C4-2B (cell line): ENCODE data around the gene CLDN2.
"Not testable (repeated sequence)": the region's sequence is repeated elsewhere in the genome, so short reads cannot be mapped to it uniquely, and the experiment has no call there.

Experiments used
- H3K27ac ChIP-seq: fragments of 450-650 bp; 2 replicates; pipeline ENCODE4 v1.5.1; 2017
- ZFX ChIP-seq: fragments of 450-650 bp; IDR thresholded peaks from 2 replicates; pipeline ENCODE4 v1.6.1; 2017
- TF ChIP-seq, protein P1 (sequence below): fragments of 450-650 bp; conservative IDR thresholded peaks from 2 replicates; pipeline ENCODE4 v1.5.1; 2017; ENCODE audit warnings: mild to moderate bottlenecking

Gene CLDN2, protein sequence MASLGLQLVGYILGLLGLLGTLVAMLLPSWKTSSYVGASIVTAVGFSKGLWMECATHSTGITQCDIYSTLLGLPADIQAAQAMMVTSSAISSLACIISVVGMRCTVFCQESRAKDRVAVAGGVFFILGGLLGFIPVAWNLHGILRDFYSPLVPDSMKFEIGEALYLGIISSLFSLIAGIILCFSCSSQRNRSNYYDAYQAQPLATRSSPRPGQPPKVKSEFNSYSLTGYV

DNA sequence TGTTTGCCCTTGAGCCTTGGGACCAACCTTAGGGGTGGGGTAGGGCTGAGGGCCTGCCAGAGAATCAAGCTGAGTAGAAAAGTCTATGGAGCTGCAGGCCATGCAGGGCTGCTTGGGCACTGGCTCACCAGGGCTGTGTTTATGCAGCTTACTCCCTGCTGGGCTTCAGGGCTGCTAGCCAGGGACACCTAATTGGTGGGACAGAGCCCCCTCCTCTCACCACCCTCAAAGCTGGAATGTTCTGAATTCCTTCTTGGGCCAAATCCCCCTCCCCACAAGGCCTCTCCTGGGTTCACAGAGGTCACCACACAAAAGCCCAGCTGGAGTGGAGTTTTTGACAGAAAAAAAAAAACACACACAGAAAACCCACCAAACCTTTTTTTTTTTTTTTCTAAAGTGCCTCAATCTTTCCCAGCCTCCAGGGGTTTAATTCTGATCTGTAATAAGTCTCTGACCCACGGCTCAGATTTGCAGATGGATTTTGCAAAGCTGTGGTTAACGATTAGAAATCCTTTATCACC is at the start of gene CLDN2:
CLDN2 (plus strand) TSS at position 471 of the 521 bp plus-strand sequence. CDS start 7,827 bp downstream, outside the sequence.
- H3K27ac ChIP-seq = no peak within 1 kb of the TSS
- TF ChIP-seq, protein P1, sequence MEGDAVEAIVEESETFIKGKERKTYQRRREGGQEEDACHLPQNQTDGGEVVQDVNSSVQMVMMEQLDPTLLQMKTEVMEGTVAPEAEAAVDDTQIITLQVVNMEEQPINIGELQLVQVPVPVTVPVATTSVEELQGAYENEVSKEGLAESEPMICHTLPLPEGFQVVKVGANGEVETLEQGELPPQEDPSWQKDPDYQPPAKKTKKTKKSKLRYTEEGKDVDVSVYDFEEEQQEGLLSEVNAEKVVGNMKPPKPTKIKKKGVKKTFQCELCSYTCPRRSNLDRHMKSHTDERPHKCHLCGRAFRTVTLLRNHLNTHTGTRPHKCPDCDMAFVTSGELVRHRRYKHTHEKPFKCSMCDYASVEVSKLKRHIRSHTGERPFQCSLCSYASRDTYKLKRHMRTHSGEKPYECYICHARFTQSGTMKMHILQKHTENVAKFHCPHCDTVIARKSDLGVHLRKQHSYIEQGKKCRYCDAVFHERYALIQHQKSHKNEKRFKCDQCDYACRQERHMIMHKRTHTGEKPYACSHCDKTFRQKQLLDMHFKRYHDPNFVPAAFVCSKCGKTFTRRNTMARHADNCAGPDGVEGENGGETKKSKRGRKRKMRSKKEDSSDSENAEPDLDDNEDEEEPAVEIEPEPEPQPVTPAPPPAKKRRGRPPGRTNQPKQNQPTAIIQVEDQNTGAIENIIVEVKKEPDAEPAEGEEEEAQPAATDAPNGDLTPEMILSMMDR = no peak
- TF ChIP-seq ZFX = no peak

DNA sequence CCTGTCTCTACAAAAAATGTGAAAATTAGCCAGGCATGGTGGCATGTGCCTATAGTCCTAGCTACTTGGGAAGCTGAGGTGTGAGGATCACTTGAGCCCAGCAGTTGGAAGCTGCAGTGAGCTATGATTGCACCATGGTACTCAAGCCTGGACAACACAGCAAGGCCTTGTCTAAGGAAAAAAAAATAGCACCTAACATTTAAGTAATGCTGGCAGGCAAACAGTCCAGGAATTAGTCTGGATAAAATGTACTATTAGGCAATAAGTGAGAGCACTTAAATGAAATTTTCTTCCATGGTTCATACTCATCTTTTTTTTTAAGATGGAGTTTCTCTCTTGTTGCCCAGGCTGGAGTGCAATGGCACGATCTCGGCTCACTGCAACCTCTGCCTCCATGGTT is 47.4 kb upstream of the CLDN2 start:
- H3K27ac ChIP-seq = not testable (repeated sequence)

DNA sequence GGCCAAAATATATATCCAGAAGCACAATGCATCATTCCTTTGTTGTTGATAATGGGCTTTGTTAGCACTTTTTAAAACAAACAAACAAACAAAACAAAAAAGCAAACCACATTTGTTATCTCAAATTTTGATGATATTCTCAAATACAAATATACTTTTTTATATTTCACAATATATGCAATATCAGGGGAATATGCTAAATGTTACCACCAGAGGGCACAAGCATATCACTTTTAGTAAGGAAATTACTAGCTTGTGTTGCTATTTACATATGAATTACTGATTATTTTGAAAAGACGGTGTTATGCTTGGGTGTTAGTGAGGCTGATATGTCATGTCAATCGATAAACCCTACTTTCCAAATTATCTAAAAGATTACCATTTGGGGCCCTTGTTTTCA is 46.1 kb upstream of the CLDN2 start:
- no peak for TF ChIP-seq ZFX
- TF ChIP-seq, protein P1 = peak; percentile 64
- H3K27ac ChIP-seq = no peak overlapping the region

DNA sequence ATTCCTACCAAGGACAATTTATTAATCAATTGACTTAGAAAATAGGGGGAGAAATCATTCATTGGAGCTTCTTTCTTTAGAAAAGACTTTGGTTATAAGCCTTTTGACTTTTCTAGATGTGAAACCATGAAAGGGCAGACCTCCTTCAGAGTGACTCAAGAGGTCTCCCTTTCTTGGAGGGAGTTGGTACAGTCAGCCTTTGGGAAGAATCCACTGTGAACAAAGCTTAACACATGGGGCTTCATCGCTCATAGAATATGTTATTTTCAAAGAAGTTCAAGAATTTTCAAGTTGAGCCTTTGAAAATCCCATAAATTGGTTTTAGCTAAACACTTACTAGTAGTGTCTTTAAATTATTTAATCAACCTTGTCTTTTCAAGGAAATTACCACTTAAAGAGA is 45.1 kb upstream of the CLDN2 start:
- no peak overlapping the region for H3K27ac ChIP-seq
- TF ChIP-seq, protein P1 = no peak
- no peak for TF ChIP-seq ZFX

DNA sequence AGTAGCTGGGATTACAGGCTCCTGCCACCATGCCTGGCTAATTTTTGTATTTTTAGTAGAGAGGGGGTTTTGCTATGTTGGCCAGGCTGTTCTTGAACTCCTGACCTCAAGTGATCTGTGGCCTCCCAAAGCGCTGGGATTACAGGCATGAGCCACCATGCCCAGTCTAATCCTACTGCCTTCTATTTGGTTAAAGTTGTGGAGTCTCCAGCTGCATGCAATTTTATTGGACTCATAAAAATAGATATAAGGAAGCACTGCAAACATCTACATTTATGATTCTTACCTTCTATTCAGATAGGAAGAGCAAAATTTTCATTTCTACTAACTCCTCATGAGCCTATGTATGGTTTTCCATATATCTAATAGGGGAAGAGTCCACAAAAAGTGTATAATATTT is 30.7 kb upstream of the CLDN2 start:
- no peak overlapping the region for H3K27ac ChIP-seq
- TF ChIP-seq, protein P1 = no peak
- TF ChIP-seq ZFX = no peak

DNA sequence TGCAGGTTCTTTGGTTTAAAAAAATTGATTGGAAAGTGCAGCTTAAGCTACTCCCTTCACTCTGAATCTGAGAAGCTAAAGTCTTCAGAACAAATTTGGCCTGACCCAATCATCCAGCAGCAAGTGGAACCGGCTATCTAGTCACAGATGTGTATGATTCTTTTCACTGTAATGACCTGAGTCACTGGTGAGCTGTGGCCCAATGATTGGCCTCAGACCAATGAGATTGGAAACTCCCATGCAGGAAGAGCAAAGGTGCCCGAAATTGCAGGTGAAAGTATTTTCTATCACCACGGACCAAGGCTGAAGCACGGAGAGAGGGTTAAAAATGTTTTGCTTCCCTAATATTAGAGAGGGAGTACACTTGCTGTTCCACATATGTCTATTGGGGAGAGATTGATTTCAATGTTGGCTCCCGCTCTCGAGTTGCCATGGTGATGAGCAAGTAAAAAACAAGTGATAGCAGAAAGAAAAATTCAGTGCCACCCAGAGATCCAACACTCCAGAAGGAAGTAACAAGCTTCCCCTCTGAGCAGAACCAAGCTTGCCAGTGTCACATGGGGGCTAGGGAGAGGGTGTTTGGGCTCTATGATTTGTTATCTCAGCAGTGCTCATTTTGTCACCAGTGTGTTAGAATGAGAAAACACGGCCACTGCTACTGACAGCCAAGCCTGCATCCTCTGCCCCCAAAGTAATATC is 28.3 kb upstream of the CLDN2 start:
- TF ChIP-seq, protein P1 = no peak
- no peak for TF ChIP-seq ZFX
- no peak overlapping the region for H3K27ac ChIP-seq

DNA sequence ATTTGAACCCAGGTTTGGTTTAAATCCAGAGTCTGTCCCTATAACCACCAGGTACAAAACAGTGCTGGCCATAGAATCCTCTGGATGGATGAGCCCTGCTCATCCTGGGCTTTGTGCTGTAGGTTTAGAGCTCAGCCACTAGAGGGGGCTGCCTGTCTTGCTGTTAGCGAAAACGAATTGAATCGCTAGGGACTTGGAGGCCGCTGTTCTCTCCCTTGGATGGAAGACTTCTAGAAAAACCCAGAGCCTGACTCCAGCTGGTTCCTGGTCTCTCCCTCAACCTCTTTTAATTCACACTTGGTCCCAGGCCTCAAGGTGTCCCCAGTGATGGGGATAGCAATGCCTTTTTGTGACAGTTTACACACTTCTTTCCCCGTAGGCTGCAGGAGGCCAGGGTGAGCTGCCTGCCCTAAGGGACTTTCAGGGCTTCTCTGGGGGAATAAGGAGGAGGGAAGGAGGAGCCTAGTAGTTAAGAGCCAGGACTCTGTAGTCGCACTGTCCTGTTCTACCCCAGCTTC is 25.8 kb upstream of the CLDN2 start:
- H3K27ac ChIP-seq = no peak overlapping the region
- no peak for TF ChIP-seq ZFX
- TF ChIP-seq, protein P1 = peak; percentile 83
